ENCODE measurements around the gene TUT1. TPM values are rescaled to one million over a fixed set of nuclear protein-coding genes. Genes with fewer than 3 reads are reported as not detected.

Gene TUT1
- total RNA-seq, 6 experiments from 2014 or later: 12.3 to 34.2 (median 21.1) TPM

- Histone ChIP-seq H3K36me3 (no peaks in the 10 kb centered on the region), H3K4me1 (peaks cover 0 to 17% (median 4%) of the 10 kb centered on the region in 4 donors), H3K4me3 (no peak overlapping the region), H3K27ac (no peak overlapping the region), H3K9me3 (no peaks in the 10 kb centered on the region), H3K27me3 (no peaks in the 10 kb centered on the region)
- TF ChIP-seq POLR2A (IDR thresholded peaks at IDR 0.05) (no peak), CTCF (IDR thresholded peaks at IDR 0.05) (no peak)
- intact Hi-C loops (cut with DNase I): loop anchor here in 1 of 2 donors (10.0 kb wide), 1 partner anchor 61 kb away; the partner anchor contains the start of genes LBHD1, UBXN1 and UQCC3
- ATAC-seq (peak in 1 of 4 donors; percentile 12), DNase-seq (peak in 1 of 3 donors; percentile 49)
- 77% methylated on average over 8 of the region's 8 CpGs for WGBS (ENCODE audit: insufficient coverage, low coverage, low lambda C conversion rate, missing lambda C conversion rate)
These were observed 23.0 kb upstream of the TUT1 start for GRCh38 chr11:62614275-62614674.

DNA sequence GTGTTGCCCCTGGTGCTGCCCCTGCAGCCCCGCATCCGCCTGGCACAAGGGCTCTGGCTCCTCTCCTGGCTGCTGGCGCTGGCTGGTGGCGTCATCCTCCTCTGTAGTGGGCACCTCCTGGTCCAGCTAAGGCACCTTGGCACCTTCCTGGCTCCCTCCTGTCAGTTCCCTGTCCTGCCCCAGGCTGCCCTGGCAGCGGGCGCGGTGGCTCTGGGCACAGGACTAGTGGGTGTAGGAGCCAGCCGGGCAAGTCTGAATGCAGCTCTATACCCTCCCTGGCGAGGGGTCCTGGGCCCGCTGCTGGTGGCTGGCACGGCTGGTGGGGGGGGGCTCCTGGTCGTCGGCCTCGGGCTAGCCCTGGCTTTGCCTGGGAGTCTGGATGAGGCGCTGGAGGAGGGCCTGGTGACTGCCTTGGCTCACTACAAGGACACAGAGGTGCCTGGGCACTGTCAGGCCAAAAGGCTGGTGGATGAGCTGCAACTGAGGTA is 22.0 kb upstream of the TUT1 start:
- Histone ChIP-seq H3K4me3 (peak overlapping the region in 2 of 3 donors; percentile 67 to 78), H3K9me3 (no peaks in the 10 kb centered on the region), H3K27me3 (no peaks in the 10 kb centered on the region), H3K4me1 (peaks cover 0 to 17% (median 4%) of the 10 kb centered on the region in 4 donors), H3K27ac (peak overlapping the region; percentile 75 to 94 (median 90)), H3K36me3 (no peaks in the 10 kb centered on the region)
- intact Hi-C loops (cut with DNase I): loop anchor here in 1 of 2 donors (10.0 kb wide), 1 partner anchor 61 kb away; the partner anchor contains the start of genes LBHD1, UBXN1 and UQCC3
- ATAC-seq: peak in 3 of 4 donors; percentile 1 to 8 (median 3)
- WGBS (ENCODE audit: insufficient coverage, low coverage, low lambda C conversion rate, missing lambda C conversion rate): 80% methylated on average over 1 of the region's 15 CpGs
- no peak for TF ChIP-seq POLR2A (IDR thresholded peaks at IDR 0.05)
- no peak for TF ChIP-seq CTCF (IDR thresholded peaks at IDR 0.05)
- no peak for DNase-seq

- Histone ChIP-seq H3K9me3 (no peaks in the 10 kb centered on the region), H3K36me3 (no peaks in the 10 kb centered on the region), H3K4me3 (peak within 1 kb of the TSS; percentile 67 to 80 (median 78)), H3K27me3 (no peaks in the 10 kb centered on the region), H3K4me1 (peaks cover 0 to 19% (median 5%) of the 10 kb centered on the region in 4 donors), H3K27ac (peak within 1 kb of the TSS; percentile 75 to 94 (median 90))
- peak; percentile 81 to 89 (median 88) for ATAC-seq
- TF ChIP-seq POLR2A (IDR thresholded peaks at IDR 0.05) (peak; percentile 21), CTCF (IDR thresholded peaks at IDR 0.05) (peak; percentile 89 to 98 (median 94))
- intact Hi-C loops (cut with DNase I): loop anchor here in 1 of 2 donors (10.0 kb wide), 1 partner anchor 62 kb away; the partner anchor contains the start of genes LBHD1, UBXN1 and UQCC3
- DNase-seq: peak; percentile 89 to 92 (median 89)
- 1% methylated on average over 13 of the region's 91 CpGs for WGBS (ENCODE audit: insufficient coverage, low coverage, low lambda C conversion rate, missing lambda C conversion rate)
These were observed 21.3 kb upstream of the TUT1 start, which contains the start of the genes EML3 and ROM1 for GRCh38 chr11:62612366-62613290. Gene EML3 (minus strand): TSS chr11:62612775. CDS start chr11:62612457, 318 bp downstream. Gene ROM1 (plus strand): TSS chr11:62613257. CDS start chr11:62613282, 25 bp downstream.

DNA sequence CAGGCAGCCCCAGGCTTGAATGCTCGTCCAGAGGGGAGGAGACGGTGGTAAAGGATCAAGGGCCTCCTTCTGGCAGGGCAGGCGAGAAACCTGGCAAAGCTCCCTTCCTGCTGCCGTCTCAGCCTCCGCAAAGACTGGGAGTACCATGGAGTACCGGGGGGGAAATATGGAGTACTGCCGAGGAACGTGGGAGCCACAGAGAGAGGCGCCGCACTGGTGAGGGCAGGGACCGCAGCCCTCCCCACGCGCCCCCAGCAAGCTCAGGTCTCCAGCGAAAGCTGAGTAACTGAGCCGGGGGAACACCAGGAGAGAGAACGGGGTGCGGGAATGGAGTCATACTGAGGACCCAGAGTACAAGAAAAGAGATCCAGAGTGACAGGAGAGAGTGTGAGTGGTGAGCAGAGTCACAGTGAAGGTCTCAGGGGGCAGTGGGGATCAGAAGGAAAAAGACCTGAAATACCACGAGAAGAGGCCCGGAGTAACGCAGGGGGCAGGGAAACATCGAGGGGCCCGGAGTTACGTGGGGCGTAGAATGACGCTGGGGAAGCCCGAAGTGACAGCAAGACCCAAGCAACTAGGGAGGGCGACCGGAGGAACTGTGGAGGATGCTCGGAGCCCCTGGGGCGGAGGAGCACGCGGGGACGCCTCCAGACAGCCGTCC is 20.5 kb upstream of the TUT1 start:
- 1% methylated on average over 20 of the region's 34 CpGs for WGBS (ENCODE audit: insufficient coverage, low coverage, low lambda C conversion rate, missing lambda C conversion rate)
- Histone ChIP-seq H3K27ac (peak overlapping the region; percentile 75 to 94 (median 90)), H3K4me1 (peaks cover 0 to 27% (median 9%) of the 10 kb centered on the region in 4 donors), H3K9me3 (no peaks in the 10 kb centered on the region), H3K27me3 (no peaks in the 10 kb centered on the region), H3K36me3 (no peaks in the 10 kb centered on the region), H3K4me3 (peak overlapping the region; percentile 67 to 80 (median 78))
- ATAC-seq: no peak
- peak in 1 of 3 donors; percentile 34 for DNase-seq
- intact Hi-C loops (cut with DNase I): loop anchor here in 1 of 2 donors (10.0 kb wide), 1 partner anchor 63 kb away; the partner anchor contains the start of genes LBHD1, UBXN1 and UQCC3
- TF ChIP-seq CTCF (IDR thresholded peaks at IDR 0.05) (no peak), POLR2A (IDR thresholded peaks at IDR 0.05) (no peak)
